GM15510 (cell line): ENCODE results near the gene FBXW9.

Experiments
- POLR2A ChIP-seq: IDR thresholded peaks from 3 replicates; pipeline ENCODE4 v1.6.1; 2011; ENCODE audit warnings: borderline replicate concordance; ENCODE audit not compliant: insufficient read length; ENCODE audit errors: extremely low read depth

Gene FBXW9

DNA sequence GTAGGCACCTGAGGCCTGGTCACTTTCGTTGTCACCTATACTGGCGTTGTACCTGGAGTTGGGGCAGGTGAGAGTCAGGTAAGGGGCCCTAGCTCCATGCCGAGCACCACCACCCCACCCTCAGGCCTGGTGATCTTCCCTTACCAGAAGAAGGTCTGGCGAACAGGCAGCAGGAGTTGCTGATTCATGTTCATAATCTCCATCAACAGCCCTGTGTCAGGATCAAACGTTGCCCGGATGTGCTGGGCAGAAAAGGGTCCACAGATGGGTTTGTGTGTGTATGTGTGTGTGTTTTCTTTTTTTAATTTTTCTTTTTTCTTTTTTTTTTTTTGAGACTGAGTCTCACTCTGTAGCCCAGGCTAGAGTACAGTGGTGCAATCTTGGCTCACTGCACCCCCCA lies 44.2 kb downstream of the FBXW9 start:
- TF ChIP-seq POLR2A: no peak

DNA sequence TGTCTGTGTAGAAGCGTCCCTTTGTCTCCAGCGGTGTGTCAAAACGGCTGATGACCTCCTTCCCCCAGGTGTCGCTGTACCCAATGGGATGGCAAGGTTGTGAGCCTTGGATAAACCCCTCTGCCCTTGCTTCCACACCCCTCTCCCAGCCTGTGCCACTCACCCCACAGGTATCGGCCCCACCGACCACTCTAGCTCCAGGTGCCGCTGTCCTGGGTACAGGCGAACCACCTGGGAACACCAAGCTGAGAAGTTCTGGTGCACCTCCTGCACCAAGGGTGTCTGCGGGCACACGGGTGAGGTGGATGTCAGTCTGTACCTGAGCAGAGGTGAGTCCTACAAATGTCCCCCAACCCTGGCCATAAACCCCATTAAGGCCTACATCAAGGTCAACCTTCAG lies 46.5 kb downstream of the FBXW9 start:
- TF ChIP-seq POLR2A: no peak

DNA sequence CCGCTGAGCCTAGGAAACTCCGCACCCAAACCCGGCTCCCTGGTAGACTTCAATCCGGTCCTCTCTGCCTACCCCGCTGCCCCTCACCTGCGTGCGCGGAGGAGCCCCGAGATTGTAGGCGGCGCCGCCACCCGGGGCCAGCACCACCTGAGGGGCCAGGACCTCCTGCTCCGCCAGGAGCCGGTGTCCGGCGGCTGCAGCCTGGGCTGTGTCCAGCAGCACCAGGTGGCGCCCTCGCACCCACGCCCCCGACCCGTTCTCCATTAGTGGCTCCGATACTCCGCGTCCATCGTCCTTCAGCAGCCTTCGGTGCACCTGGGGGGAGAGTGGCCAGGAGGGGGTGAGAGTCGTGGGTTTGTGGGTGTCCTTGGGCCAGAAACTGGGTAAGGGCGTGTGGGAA lies 48.3 kb downstream of the FBXW9 start:
- no peak for TF ChIP-seq POLR2A

DNA sequence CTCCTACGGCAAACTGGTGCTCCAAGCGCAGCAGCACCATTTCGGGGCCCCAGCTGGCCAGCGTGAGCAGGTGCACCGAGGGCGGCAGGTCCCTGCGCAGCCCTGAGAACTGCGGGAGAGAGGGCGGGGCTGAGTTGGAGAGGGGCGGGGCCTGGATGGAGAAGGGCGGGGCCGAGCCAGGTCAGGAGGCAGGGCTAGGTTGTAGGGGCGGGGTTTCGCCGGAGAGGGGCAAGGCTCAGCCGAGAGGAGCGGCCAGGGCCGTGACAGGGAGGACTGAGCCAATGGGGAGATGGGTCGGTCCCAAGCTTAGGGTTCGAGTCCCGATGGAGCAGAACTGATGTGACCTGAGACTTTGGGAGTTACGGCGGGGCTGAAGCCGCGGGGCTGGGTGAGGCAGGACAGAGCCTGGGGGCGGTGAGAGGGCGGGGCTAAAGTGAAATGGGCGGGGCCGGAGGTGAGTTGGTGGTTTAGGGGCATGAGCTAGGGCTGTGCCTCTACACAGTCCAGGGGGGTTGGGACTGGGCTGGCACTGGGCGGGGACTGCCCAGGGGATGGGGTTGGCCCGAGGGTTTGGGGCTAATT lies 48.9 kb downstream of the FBXW9 start:
- no peak for TF ChIP-seq POLR2A

DNA sequence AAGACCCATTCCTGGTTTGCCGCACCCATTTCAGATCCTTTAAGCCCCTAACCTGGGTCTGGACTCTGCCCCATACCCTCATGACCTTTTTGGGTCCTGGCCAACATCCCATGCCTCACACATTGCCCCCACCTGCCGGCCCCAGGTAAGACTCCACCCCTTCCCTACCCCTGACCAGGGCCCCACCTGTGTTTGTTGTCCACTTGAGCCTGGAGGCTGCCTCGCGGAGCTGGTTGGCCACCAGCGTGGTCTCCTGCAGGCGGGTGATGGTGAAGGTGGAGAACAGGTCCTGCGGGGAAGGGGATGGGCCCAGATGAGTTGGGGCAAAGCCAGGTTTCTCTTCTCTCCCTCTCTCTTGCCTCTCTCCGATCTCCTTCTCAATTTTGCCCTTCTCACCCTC lies 49.4 kb downstream of the FBXW9 start:
- no peak for TF ChIP-seq POLR2A

DNA sequence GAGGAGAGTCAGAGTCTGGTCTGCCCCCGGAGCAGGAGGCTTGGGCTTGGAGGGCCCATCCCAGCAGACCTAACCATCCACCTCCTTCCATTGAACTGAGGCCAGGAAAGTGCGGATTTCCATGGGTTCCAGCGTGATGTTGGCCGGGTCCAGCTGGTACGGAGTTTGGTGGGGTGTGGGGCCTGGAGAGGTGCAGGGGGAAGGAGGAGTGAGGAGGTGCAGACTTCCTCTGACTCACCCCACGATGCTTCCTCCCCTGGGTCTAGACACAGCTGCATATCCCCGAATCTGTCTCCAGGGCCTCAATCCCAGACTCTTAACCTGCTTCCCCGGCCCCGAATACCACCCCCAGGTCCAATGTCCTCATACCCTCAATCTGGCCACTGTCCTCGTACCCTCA lies 49.9 kb downstream of the FBXW9 start:
- no peak for TF ChIP-seq POLR2A

DNA sequence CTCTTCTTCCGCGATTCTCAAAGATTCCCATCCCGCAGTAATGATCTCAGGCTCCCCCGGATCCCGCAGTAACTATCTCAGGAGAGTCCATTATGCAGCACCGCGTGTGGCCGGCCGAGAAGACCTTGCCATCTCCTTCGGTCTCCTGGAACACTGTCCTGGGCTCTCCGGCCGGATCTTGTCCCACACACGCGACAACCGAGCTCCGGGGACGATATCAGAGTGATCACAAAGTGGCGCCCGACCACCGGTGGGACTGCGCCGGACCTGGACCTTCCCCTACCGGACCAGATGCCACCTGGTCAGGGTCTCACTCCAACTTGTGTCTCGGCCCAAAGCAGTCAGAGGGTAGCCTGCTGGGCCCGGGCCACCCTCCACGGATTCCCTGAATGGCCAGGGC lies 53.9 kb downstream of the FBXW9 start:
- no peak for TF ChIP-seq POLR2A

DNA sequence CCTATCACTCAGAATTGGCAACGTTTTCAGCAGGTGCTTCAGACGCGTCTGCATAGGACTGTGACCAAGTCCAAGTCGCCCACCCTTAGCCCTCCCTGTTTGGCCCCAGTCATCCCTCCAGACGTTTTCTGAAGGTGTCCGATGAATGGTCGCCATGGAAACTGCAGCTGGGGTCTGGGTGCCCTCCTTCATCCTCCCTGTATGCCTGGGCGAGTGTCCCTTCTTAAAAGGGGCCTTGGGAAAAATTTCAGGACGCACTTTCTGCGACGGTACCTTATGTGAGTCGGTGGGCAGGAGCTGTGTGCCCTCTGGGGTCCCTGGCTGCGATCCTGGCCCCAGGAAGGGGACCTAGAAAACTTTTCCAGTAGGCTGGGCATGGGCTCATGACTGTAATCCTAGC lies 55.0 kb downstream of the FBXW9 start:
- no peak for TF ChIP-seq POLR2A

DNA sequence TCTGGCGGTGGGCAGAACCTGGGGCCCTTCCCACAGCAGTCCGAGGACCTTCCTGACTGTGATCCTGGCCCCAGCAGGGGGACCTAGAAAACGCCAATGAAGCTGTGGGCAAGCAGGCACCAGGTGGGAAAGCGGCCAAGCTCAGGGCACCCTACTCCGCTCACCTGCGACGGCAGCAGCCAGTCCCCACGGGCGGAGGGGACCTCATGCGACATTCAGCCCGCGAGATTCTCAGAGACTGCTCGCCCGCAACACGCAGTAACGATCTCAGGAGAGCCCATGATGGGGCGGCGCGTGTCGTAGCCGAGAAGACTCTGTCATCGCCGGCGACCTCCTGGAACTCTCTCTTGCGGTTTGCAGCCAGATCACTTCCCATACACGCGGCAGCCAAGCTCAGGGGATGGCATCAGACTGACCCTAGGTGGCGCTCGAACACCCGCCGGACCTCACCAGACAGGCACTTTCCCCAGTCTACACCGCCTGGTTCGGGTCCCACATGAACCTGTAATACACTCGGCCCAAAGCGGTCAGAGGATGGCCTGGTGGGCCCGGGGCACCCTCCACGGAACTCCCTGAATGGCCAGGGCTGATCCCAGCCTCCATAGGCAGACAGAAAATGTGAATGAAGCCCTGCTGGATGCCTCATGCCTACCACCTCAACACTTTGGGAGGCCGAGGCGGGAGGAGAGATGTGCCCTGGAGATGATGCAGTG lies 56.4 kb downstream of the FBXW9 start:
- TF ChIP-seq POLR2A: no peak
